Neural crest cell (in vitro differentiated cells): ENCODE measurements around the gene EMSY. TPM values are rescaled to one million over a fixed set of nuclear protein-coding genes. Genes with fewer than 3 reads are reported as not detected.

Experiments used
- DNase-seq: peaks from one replicate; pipeline ENCODE4 v3.0.0; 2021; ENCODE audit warnings: low read depth, mixed read lengths, low spot score
- H3K27ac Mint-ChIP-seq: one replicate; pipeline ENCODE4 v1.8.0; 2021; ENCODE audit warnings: mild to moderate bottlenecking, mixed read lengths; ENCODE audit not compliant: unreplicated experiment
- H3K27me3 Mint-ChIP-seq: 2 replicates; pipeline ENCODE4 v1.8.0; 2021; ENCODE audit warnings: low read depth, mild to moderate bottlenecking, mixed read lengths
- H3K36me3 Mint-ChIP-seq: 2 replicates; pipeline ENCODE4 v1.8.0; 2021; ENCODE audit warnings: low read depth, mild to moderate bottlenecking, mixed read lengths
- H3K4me1 Mint-ChIP-seq: 2 replicates; pipeline ENCODE4 v1.8.0; 2021; ENCODE audit warnings: mixed read lengths
- H3K4me3 Mint-ChIP-seq: one replicate; pipeline ENCODE4 v1.8.0; 2021; ENCODE audit warnings: mild to moderate bottlenecking, mixed read lengths
- H3K9me3 Mint-ChIP-seq: 2 replicates; pipeline ENCODE4 v1.8.0; 2021; ENCODE audit warnings: mixed read lengths
- CTCF ChIP-seq: fragments of 200-600 bp; sonication (generic); conservative IDR thresholded peaks from 2 replicates; pipeline ENCODE4 v1.5.0; 2021; ENCODE audit warnings: antibody characterized with exemption, mild to moderate bottlenecking
- total RNA-seq: library from RNA; stranded (reverse); gene quantifications from 2 replicates; pipeline ENCODE4 v1.2.1, GENCODE V29; 2021

Gene EMSY
- total RNA-seq, 1 donor from 2014 or later = 40.1 TPM

DNA sequence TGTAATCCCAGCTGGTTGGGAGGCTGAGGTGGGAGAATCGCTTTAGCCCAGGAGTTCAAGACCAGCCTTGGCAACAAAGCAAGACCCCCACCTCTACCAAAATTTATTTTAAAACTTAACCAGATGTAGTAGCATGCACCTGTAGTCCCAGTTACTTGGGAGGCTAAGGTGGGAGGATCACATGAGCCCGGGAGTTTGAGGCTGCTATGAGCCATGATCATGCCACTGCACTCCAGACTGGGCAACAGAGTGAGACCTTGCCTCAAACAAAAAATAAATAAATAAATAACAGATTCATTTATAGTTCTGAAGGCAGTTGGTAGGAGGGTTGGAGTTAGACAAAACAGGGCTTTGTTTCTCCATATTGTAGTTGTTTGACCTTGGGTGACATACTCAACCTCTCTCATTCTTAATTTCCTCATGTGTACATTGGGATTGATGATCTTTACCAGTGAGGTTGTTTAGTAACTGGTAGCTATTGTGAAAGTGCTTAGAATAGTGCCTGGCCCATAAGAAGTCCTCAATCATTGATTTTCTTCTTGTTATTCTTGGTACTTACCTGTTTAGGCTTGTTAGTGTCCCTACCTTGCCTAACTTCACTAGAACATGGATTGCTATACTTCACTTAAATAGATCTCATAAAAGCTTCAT is 79.1 kb downstream of the EMSY start:
- Mint-ChIP-seq H3K4me1 (no peaks in the 10 kb centered on the region), H3K27me3 (no peaks in the 10 kb centered on the region), H3K36me3 (peaks cover 14% of the 10 kb centered on the region), H3K4me3 (no peak overlapping the region), H3K27ac (no peak overlapping the region), H3K9me3 (no peaks in the 10 kb centered on the region)
- no peak for DNase-seq
- no peak for TF ChIP-seq CTCF

GRCh38 chr11:76524461-76524860 is 79.6 kb downstream of the EMSY start:
- Mint-ChIP-seq H3K36me3 (peaks cover 18% of the 10 kb centered on the region), H3K4me1 (no peaks in the 10 kb centered on the region), H3K27ac (no peak overlapping the region), H3K4me3 (no peak overlapping the region), H3K27me3 (no peaks in the 10 kb centered on the region), H3K9me3 (no peaks in the 10 kb centered on the region)
- no peak for TF ChIP-seq CTCF
- no peak for DNase-seq

DNA sequence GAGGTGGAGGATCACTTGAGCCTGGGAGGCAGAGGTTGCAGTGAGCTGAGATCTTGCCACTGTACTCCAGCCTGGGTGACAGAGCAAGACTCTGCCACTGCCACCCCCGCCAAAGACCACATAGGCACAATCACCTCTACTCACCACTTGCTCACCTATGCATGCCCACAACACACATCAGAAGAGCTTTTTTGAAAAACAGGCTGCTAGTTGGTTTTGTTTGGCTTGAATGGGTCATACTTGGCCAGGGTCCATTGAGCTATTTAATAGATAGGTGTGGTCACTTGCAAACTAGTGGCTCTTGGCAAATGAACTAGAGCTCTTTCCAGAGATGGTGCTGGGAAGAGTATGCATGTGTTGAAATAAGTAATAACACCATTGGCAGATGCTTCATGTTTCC is 80.1 kb downstream of the EMSY start:
- Mint-ChIP-seq H3K4me3 (no peak overlapping the region), H3K27ac (no peak overlapping the region), H3K4me1 (no peaks in the 10 kb centered on the region), H3K36me3 (peaks cover 20% of the 10 kb centered on the region), H3K27me3 (no peaks in the 10 kb centered on the region), H3K9me3 (no peaks in the 10 kb centered on the region)
- no peak for TF ChIP-seq CTCF
- no peak for DNase-seq

DNA sequence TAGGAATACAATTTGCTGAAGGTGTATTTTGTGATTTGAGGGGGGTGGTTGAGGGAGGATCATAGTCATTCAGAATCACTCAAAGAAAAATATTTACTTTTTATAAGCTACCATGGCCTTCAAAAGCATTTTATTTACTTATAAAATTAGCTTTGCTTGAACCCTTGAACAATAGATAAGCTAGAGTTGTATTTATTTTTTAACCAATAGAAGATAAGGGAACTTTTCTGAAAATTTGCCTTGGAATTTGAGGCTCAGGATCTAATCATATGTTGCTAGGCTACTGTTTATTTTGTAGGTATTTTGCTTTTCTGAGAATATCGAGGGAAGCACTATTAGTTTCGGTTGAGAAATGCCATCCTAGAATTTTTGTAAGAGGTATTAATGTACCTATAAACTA is 82.1 kb downstream of the EMSY start:
- H3K4me3 Mint-ChIP-seq = no peak overlapping the region
- no peaks in the 10 kb centered on the region for H3K4me1 Mint-ChIP-seq
- H3K27ac Mint-ChIP-seq = no peak overlapping the region
- H3K27me3 Mint-ChIP-seq = no peaks in the 10 kb centered on the region
- no peak for DNase-seq
- TF ChIP-seq CTCF = no peak
- no peaks in the 10 kb centered on the region for H3K9me3 Mint-ChIP-seq
- H3K36me3 Mint-ChIP-seq = peaks cover 17% of the 10 kb centered on the region

GRCh38 chr11:76542436-76542835 is 97.6 kb downstream of the EMSY start:
- Mint-ChIP-seq H3K27ac (no peak overlapping the region), H3K27me3 (no peaks in the 10 kb centered on the region)

More at GRCh38 chr11:76542436-76542835, 97.6 kb downstream of the EMSY start:
- no peaks in the 10 kb centered on the region for H3K4me1 Mint-ChIP-seq
- peaks cover 20% of the 10 kb centered on the region for H3K36me3 Mint-ChIP-seq
- no peak for DNase-seq
- H3K9me3 Mint-ChIP-seq = no peaks in the 10 kb centered on the region
- no peak overlapping the region for H3K4me3 Mint-ChIP-seq
- TF ChIP-seq CTCF = no peak
